Activated B cell treated with CpG ODN at 0.5 μM for 24 hours (primary cell): ENCODE measurements around the gene PNPLA7. TPM values are rescaled to one million over a fixed set of nuclear protein-coding genes. Genes with fewer than 3 reads are reported as not detected.

Experiments
- ATAC-seq: fragments of 200-7000 bp; cut with Tn5 transposase; one replicate; pipeline ENCODE4 v1.10.0; 2021; ENCODE audit warnings: low read depth, mild to moderate bottlenecking, moderate library complexity
- CTCF ChIA-PET: fragments of 350-600 bp; sonication (Branson Sonifier 250); formaldehyde crosslinking; loops from one replicate; lab custom pipeline; 2021; ENCODE audit warnings: antibody characterized with exemption; lab: Charles Lee
- POLR2A ChIA-PET: fragments of 350-600 bp; sonication (Branson Sonifier 250); formaldehyde crosslinking; loops from one replicate; lab custom pipeline; 2021; ENCODE audit warnings: antibody characterized with exemption; lab: Charles Lee
- DNase-seq: peaks from one replicate; pipeline ENCODE4 v3.0.0; 2022
- H3K27ac Mint-ChIP-seq: one replicate; pipeline ENCODE4 v1.8.0; 2020; ENCODE audit warnings: mixed read lengths
- H3K27me3 Mint-ChIP-seq: one replicate; pipeline ENCODE4 v1.8.0; 2021; ENCODE audit warnings: mixed read lengths
- H3K36me3 Mint-ChIP-seq: one replicate; pipeline ENCODE4 v1.8.0; 2021; ENCODE audit warnings: low read depth, mixed read lengths
- H3K4me1 Mint-ChIP-seq: one replicate; pipeline ENCODE4 v1.8.0; 2021; ENCODE audit warnings: mixed read lengths
- H3K4me3 Mint-ChIP-seq: one replicate; pipeline ENCODE4 v1.8.0; 2020; ENCODE audit warnings: mild to moderate bottlenecking, mixed read lengths
- H3K9me3 Mint-ChIP-seq: one replicate; pipeline ENCODE4 v1.8.0; 2020; ENCODE audit warnings: mixed read lengths
- CTCF ChIP-seq: fragments of 200-600 bp; IDR thresholded peaks from one replicate; pipeline ENCODE4 v1.8.0; 2022; ENCODE audit warnings: antibody characterized with exemption, mild to moderate bottlenecking
- intact Hi-C: fragments of 100-400 bp; cut with micrococcal nuclease; formaldehyde crosslinking; loops from one replicate; pipeline ENCODE4 v1.15.1; 2024
- total RNA-seq: library from RNA; stranded (reverse); gene quantifications from 2 replicates; pipeline ENCODE4 v1.2.3, GENCODE V29; 2022

The PNPLA7 gene
- total RNA-seq, 1 donor from 2014 or later = 5.5 TPM

DNA sequence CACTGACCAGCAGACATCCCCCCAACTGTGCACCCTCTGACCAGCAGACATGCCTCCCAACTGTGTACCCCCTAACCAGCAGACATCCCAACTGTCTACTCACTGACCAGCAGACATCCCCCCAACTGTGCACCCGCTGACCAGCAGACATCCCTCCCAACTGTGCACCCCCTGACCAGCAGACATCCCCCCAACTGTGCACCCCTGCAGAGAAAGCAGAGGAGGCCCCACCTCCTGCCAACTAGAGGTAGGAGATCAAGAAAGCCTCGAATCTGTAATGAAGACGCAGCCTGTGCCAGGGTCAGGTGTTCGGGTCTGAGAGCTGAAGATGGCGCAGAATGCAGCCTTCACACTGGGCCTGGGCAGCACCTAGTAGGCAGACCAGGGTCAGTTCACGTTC is 61.3 kb downstream of the PNPLA7 start:
- no peak for ATAC-seq
- H3K27ac Mint-ChIP-seq = no peak overlapping the region

GRCh38 chr9:137488327-137488653 is 61.9 kb downstream of the PNPLA7 start:
- no peaks in the 10 kb centered on the region for H3K9me3 Mint-ChIP-seq
- no peak for ATAC-seq
- H3K36me3 Mint-ChIP-seq = peaks cover 4% of the 10 kb centered on the region
- no peaks in the 10 kb centered on the region for H3K4me1 Mint-ChIP-seq
- no peak overlapping the region for H3K27ac Mint-ChIP-seq
- no peak for DNase-seq
- intact Hi-C loops = no loop called here
- ChIA-PET CTCF (no interaction called here), POLR2A (no interaction called here)
- no peak for TF ChIP-seq CTCF
- H3K27me3 Mint-ChIP-seq = no peaks in the 10 kb centered on the region
- no peak overlapping the region for H3K4me3 Mint-ChIP-seq

More for the DNA sequence above, 61.3 kb downstream of the PNPLA7 start:
- DNase-seq = no peak
- Mint-ChIP-seq H3K9me3 (no peaks in the 10 kb centered on the region), H3K27me3 (no peaks in the 10 kb centered on the region), H3K4me3 (no peak overlapping the region), H3K4me1 (no peaks in the 10 kb centered on the region), H3K36me3 (peaks cover 4% of the 10 kb centered on the region)
- ChIA-PET CTCF (no interaction called here), POLR2A (no interaction called here)
- no peak for TF ChIP-seq CTCF
- intact Hi-C loops = no loop called here

DNA sequence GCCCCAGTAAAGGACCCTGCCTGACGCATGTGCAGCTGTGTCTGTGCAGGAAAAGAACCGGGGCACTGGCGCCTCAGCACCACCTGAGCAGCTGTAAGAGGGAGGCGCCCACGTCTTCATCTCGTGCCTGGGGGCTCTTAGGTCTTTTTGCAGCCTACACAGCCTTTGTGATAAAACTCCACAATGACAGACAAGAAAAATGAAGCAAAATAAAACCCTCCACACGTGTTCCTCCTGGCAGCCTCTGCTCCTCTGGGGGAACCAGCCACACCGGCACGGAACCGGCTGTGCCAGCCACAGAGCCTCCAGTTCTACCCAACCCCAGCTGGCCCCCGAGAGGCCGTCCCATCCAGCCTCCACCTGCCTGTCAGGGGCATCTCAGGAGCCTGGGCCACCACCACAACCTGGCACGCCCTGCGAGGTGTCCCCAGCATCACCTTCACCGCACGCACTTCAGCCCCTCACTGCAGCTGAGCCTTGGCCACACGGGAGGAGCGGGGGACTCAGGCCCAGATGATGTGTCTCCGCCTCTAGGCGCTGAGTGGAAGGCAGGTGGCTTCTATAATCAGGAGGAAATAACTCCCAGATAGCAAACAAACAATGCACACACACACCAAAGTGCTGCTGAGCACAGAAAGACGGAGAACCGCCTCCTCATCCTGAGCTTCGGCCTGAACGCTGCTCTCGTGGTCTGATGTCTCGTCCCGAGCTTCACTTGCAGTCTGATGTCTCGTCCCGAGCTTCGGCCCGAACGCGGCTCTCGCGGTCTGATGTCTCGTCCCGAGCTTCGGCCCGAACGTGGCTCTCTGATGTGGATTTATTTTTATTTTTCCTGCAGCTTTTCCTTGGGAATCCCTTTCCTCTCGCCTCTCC is 62.5 kb downstream of the PNPLA7 start:
- POLR2A ChIA-PET = no interaction called here
- H3K4me3 Mint-ChIP-seq = no peak overlapping the region
- peaks cover 4% of the 10 kb centered on the region for H3K36me3 Mint-ChIP-seq

GRCh38 chr9:137486545-137487453 is 63.4 kb downstream of the PNPLA7 start:
- ATAC-seq (no peak), DNase-seq (no peak)
- intact Hi-C loops = no loop called here
- Mint-ChIP-seq H3K9me3 (no peaks in the 10 kb centered on the region), H3K36me3 (peaks cover 2% of the 10 kb centered on the region), H3K27ac (no peak overlapping the region), H3K4me3 (no peak overlapping the region), H3K27me3 (no peaks in the 10 kb centered on the region), H3K4me1 (no peaks in the 10 kb centered on the region)
- ChIA-PET CTCF (no interaction called here), POLR2A (interaction anchor here (0.5 kb wide), 1 partner anchor 13 kb away, joined by 3 read pairs; no protein-coding TSS in a partner anchor)
- no peak for TF ChIP-seq CTCF

More for the DNA sequence above, 62.5 kb downstream of the PNPLA7 start:
- CTCF ChIA-PET = no interaction called here
- intact Hi-C loops = no loop called here
- TF ChIP-seq CTCF = no peak
- no peaks in the 10 kb centered on the region for H3K9me3 Mint-ChIP-seq
- H3K27me3 Mint-ChIP-seq = no peaks in the 10 kb centered on the region
- DNase-seq (no peak), ATAC-seq (no peak)
- H3K27ac Mint-ChIP-seq = no peak overlapping the region
- H3K4me1 Mint-ChIP-seq = no peaks in the 10 kb centered on the region

DNA sequence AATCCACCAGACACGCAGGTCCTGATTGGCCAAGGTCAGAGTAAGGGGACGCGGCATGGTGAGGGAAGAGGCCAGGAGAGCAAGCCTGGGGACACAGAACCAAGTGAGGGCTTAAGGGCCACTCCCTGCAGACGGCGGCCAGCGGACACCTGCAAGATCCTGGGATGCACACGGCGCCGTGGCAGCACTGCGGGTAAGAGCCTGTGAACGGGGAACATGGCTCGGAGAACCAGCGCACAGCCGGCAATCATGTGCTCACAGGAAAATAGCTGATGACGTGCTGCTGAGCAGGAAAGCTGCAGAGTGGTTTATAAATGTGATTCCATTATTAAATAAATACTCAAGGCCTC is 64.1 kb downstream of the PNPLA7 start:
- Mint-ChIP-seq H3K4me3 (no peak overlapping the region), H3K36me3 (no peaks in the 10 kb centered on the region), H3K27ac (no peak overlapping the region), H3K4me1 (no peaks in the 10 kb centered on the region), H3K9me3 (no peaks in the 10 kb centered on the region), H3K27me3 (no peaks in the 10 kb centered on the region)
- POLR2A ChIA-PET = no interaction called here
- CTCF ChIA-PET = no interaction called here
- DNase-seq = no peak
- no peak for TF ChIP-seq CTCF
- intact Hi-C loops = no loop called here
- no peak for ATAC-seq
